Mucosa of descending colon (tissue), 3 donors: ENCODE measurements around the gene ISM1. TPM values are rescaled to one million over a fixed set of nuclear protein-coding genes. Genes with fewer than 3 reads are reported as not detected.

ENCODE experiments used
- ATAC-seq: fragments of 200-7000 bp; cut with Tn5 transposase; one replicate; pipeline ENCODE4 v1.9.1; 2020; ENCODE audit warnings: mild to moderate bottlenecking, moderate library complexity
- DNase-seq, 3 donors: peaks; one replicate each; pipeline ENCODE4 v3.0.0-alpha.2; 2020
- H3K36me3 ChIP-seq: fragments of 200-600 bp; one replicate; pipeline ENCODE4 v1.8.0; 2021; ENCODE audit warnings: low read depth, mild to moderate bottlenecking
- H3K4me1 ChIP-seq: fragments of 200-600 bp; one replicate; pipeline ENCODE4 v1.8.0; 2021; ENCODE audit warnings: low read depth, mild to moderate bottlenecking
- H3K4me3 ChIP-seq: fragments of 200-600 bp; one replicate; pipeline ENCODE4 v1.8.0; 2021; ENCODE audit warnings: mild to moderate bottlenecking
- H3K9me3 ChIP-seq: fragments of 200-600 bp; one replicate; pipeline ENCODE4 v1.8.0; 2021; ENCODE audit warnings: mild to moderate bottlenecking
- intact Hi-C, 2 donors: fragments of 100-400 bp; cut with DNase I in 1 of 2; cut with micrococcal nuclease in 1 of 2; formaldehyde crosslinking; loops; one replicate each; pipeline versions ENCODE4 v1.11.0 to v1.11.1; 2022; cut with DNase I, micrococcal nuclease
- total RNA-seq, 3 donors: library from RNA; stranded (reverse); fragmentation: NEBNext Ultra II Directional in 2 of 3; extraction: Animal tissue kit (Norgen Biotek cat#: 25700) in 2 of 3; gene quantifications; one replicate each; pipeline versions ENCODE4 v1.2.1 to v1.2.4, GENCODE V29; 2021 to 2023
- TF ChIP-seq, protein P1 (sequence below): fragments of 200-600 bp; IDR thresholded peaks from one replicate; pipeline ENCODE4 v1.8.0; 2022; ENCODE audit warnings: antibody characterized with exemption, mild to moderate bottlenecking
- donor health status: DM: no; HTN: no; CAD: no; lungs with moderate emphysema.
- donor health status: DM: no; HTN: no; CAD: no.
- donor health status: DM: no; HTN: yes; CAD: no.

The ISM1 gene
- total RNA-seq, 3 donors from 2014 or later = 0.14 to 0.72 (median 0.66) TPM

- DNase-seq (no peak), ATAC-seq (no peak)
- TF ChIP-seq, protein P1, sequence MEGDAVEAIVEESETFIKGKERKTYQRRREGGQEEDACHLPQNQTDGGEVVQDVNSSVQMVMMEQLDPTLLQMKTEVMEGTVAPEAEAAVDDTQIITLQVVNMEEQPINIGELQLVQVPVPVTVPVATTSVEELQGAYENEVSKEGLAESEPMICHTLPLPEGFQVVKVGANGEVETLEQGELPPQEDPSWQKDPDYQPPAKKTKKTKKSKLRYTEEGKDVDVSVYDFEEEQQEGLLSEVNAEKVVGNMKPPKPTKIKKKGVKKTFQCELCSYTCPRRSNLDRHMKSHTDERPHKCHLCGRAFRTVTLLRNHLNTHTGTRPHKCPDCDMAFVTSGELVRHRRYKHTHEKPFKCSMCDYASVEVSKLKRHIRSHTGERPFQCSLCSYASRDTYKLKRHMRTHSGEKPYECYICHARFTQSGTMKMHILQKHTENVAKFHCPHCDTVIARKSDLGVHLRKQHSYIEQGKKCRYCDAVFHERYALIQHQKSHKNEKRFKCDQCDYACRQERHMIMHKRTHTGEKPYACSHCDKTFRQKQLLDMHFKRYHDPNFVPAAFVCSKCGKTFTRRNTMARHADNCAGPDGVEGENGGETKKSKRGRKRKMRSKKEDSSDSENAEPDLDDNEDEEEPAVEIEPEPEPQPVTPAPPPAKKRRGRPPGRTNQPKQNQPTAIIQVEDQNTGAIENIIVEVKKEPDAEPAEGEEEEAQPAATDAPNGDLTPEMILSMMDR = no peak
- no peaks in the 10 kb centered on the region for H3K4me1 ChIP-seq
- no peak overlapping the region for H3K4me3 ChIP-seq
- no peaks in the 10 kb centered on the region for H3K36me3 ChIP-seq
- H3K9me3 ChIP-seq = no peaks in the 10 kb centered on the region
- intact Hi-C loops = no loop called here
Observed at GRCh38 chr20:13344671-13345070, 123.6 kb downstream of the ISM1 start.

DNA sequence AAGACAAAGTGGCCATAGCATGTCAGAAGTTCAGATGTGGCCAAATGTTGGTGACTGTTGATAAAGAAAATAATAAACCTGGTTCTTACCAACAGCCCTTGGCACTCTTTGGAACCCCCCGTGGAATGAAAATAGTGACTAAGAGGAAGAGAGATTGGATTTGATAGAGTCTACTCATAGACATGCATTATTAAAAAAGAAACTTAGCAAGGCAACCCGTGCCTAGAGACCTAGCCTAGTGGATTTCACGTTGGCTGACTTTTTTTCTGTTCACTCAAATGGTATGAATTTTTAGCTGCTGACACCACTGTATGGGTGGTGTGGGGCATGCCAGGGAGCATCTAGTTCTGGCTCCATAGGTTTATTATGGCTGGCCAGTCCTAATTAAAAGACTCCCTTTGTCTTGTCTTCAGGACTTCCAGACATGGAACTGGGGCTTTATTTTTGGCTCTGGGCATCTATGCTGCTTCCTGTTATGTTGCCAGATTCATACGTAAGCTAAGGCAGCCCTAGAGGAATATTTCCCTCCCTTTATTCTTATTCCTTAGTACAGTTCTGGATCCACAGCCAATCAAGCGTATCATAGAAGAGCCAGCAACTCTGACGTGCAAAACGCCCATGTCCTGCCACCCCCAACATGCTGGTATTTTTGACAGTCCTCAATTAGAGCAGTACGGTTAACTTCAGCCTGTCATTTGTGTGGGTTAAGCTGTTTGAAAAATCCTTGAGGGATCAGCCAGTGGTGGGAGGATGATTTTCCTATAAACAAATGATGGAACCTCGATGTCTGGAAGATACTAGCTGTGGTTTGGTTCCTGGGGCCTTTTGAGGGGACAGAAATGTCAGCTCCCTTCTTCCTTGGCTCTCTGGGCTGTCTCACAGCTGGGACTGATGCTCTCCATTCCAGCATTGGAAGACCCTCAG, 127.5 kb downstream of the ISM1 start:
- Histone ChIP-seq H3K4me1 (no peaks in the 10 kb centered on the region), H3K36me3 (no peaks in the 10 kb centered on the region), H3K9me3 (no peaks in the 10 kb centered on the region), H3K4me3 (no peak overlapping the region)
- no peak for DNase-seq
- TF ChIP-seq, protein P1 = no peak
- no peak for ATAC-seq
- intact Hi-C loops = no loop called here

GRCh38 chr20:13349235-13349604, 128.1 kb downstream of the ISM1 start:
- DNase-seq (no peak), ATAC-seq (no peak)
- Histone ChIP-seq H3K36me3 (no peaks in the 10 kb centered on the region), H3K4me1 (no peaks in the 10 kb centered on the region), H3K4me3 (no peak overlapping the region), H3K9me3 (no peaks in the 10 kb centered on the region)
- TF ChIP-seq, protein P1 = no peak
- intact Hi-C loops = no loop called here

Other genes starting within 250 kb of the ISM1 start
- 10 to 100 TPM in 1 of 3 donors, 1 to 10 TPM in 2; 7.2 to 18.2 (median 9.7) TPM for gene SPTLC3, start 212.3 kb upstream of the ISM1 start, total RNA-seq